Measurements from ENCODE around the gene LPAR2. TPM values are rescaled to one million over a fixed set of nuclear protein-coding genes. Genes with fewer than 3 reads are reported as not detected.

Gene LPAR2
- total and polyA plus RNA-seq, 2 donors (not counting 3 experiments of a cell fraction or from before 2014, with no cell fraction given) = 4.7 to 5.0 TPM

DNA sequence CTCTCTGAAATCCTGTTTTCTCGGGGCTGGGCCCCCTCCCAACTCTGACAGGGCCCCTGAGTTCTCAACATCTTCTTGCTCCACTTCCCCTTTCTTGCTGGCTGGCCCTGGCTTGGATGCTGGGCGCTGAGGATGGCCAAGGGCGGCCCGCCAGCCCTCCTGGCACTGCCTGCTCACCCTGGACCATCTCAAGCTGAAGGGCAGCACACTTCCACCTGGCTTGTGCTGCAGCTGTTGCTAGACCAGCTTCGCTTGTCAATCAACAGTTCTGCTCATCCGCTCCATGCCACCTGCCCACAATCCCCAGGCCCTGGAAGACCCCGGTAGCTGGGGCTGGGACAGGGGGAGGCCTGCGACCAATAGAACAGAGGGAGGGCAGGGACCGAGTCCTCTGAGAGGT is 22.3 kb upstream of the LPAR2 start:
- no peak overlapping the region for H3K4me2 ChIP-seq (ENCODE audit: insufficient read depth, low read length)
- H2AFZ ChIP-seq (ENCODE audit: low read depth, low read length) = no peak overlapping the region
- H3K79me2 ChIP-seq (ENCODE audit: control insufficient read depth, insufficient read depth, low read length) = no peaks in the 10 kb centered on the region
- ChIA-PET POLR2A (no interaction called here), CTCF (interaction anchor here (0.9 kb wide), 1 partner anchor 13 kb away, joined by 6 read pairs; the partner anchor contains the start of gene ATP13A1)
- no peak for FAIRE-seq
- no peaks in the 10 kb centered on the region for H3K9me1 ChIP-seq (replicated peaks; ENCODE audit: control insufficient read depth, extremely low read depth, insufficient read depth, low read length)
- peaks cover 2 to 75% of the 10 kb centered on the region in 2 experiments for H3K36me3 ChIP-seq (ENCODE audit: control insufficient read depth in 2 of 2, extremely low read depth in 1 of 2, insufficient read depth in 2 of 2, low read length in 2 of 2)
- no peak for DNase-seq (ENCODE audit: low read depth, low spot score)
- no peak overlapping the region for H3K27ac ChIP-seq (ENCODE audit: insufficient read depth, low read depth, low read length)
- no peaks in the 10 kb centered on the region for H3K27me3 ChIP-seq (ENCODE audit: control insufficient read depth in 2 of 2, insufficient read depth in 2 of 2, low read length in 2 of 2)
- H4K20me1 ChIP-seq (replicated peaks; ENCODE audit: control insufficient read depth, extremely low read depth, insufficient read depth, low read length) = no peaks in the 10 kb centered on the region
- H3K4me1 ChIP-seq (ENCODE audit: control insufficient read depth, extremely low read depth, insufficient read depth, low read length) = no peaks in the 10 kb centered on the region
- H3K9me3 ChIP-seq (replicated peaks; ENCODE audit: control insufficient read depth, insufficient read depth, low read length) = no peaks in the 10 kb centered on the region
- TF ChIP-seq, protein P1, sequence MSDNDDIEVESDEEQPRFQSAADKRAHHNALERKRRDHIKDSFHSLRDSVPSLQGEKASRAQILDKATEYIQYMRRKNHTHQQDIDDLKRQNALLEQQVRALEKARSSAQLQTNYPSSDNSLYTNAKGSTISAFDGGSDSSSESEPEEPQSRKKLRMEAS (IDR thresholded peaks at IDR 0.05; ENCODE audit: insufficient read depth, insufficient read length) = no peak
- no peak for TF ChIP-seq EZH2 (IDR thresholded peaks at IDR 0.05; ENCODE audit: borderline replicate concordance, low read depth, low read length, severe bottlenecking)
- no peak for TF ChIP-seq POLR2A (IDR thresholded peaks at IDR 0.05; ENCODE audit: low read depth, low read length)
- no peak for TF ChIP-seq FOS (IDR thresholded peaks at IDR 0.05; ENCODE audit: borderline replicate concordance, insufficient read depth, low read length)
- TF ChIP-seq POLR2AphosphoS5 (IDR thresholded peaks at IDR 0.05; ENCODE audit: insufficient read depth, low read depth, low read length) = no peak
- TF ChIP-seq MYC (IDR thresholded peaks at IDR 0.05; ENCODE audit: low read depth, low read length) = no peak
- no peak for TF ChIP-seq GATA2 (IDR thresholded peaks at IDR 0.05; ENCODE audit: insufficient read depth, insufficient read length, low read depth, low read length)
- no peak overlapping the region for H3K9ac ChIP-seq (replicated peaks; ENCODE audit: extremely low read depth, insufficient read depth, low read length)
- BruUV-seq (replicated peaks) = no TSS peak
- H3K4me3 ChIP-seq (replicated peaks in 1 of 3; ENCODE audit: insufficient read depth in 1 of 3, low read depth in 1 of 3, low read length in 3 of 3) = no peak overlapping the region
- dilution Hi-C loops (cut with MboI; ENCODE audit: extremely low pct_ligation_motif_present, low sequenced_read_pairs) = no loop called here
- intact Hi-C loops (cut with micrococcal nuclease) = no loop called here

GRCh38 chr19:19649580-19649995 is 21.6 kb upstream of the LPAR2 start:
- H3K36me3 ChIP-seq (ENCODE audit: control insufficient read depth in 2 of 2, extremely low read depth in 1 of 2, insufficient read depth in 2 of 2, low read length in 2 of 2) = peaks cover 2 to 69% of the 10 kb centered on the region in 2 experiments
- no peaks in the 10 kb centered on the region for H3K79me2 ChIP-seq (ENCODE audit: control insufficient read depth, insufficient read depth, low read length)
- DNase-seq (ENCODE audit: low read depth, low spot score) = no peak
- no peak overlapping the region for H3K9ac ChIP-seq (replicated peaks; ENCODE audit: extremely low read depth, insufficient read depth, low read length)
- no peak for FAIRE-seq
- no peaks in the 10 kb centered on the region for H3K4me1 ChIP-seq (ENCODE audit: control insufficient read depth, extremely low read depth, insufficient read depth, low read length)
- H3K9me3 ChIP-seq (replicated peaks; ENCODE audit: control insufficient read depth, insufficient read depth, low read length) = no peaks in the 10 kb centered on the region
- intact Hi-C loops (cut with micrococcal nuclease) = no loop called here
- CTCF ChIA-PET = interaction anchor here (2.1 kb wide), 1 partner anchor 117 kb away, joined by 5 read pairs; no protein-coding TSS in a partner anchor
- no peak overlapping the region for H2AFZ ChIP-seq (ENCODE audit: low read depth, low read length)
- no peaks in the 10 kb centered on the region for H4K20me1 ChIP-seq (replicated peaks; ENCODE audit: control insufficient read depth, extremely low read depth, insufficient read depth, low read length)
- no peaks in the 10 kb centered on the region for H3K27me3 ChIP-seq (ENCODE audit: control insufficient read depth in 2 of 2, insufficient read depth in 2 of 2, low read length in 2 of 2)
- no peak overlapping the region for H3K27ac ChIP-seq (ENCODE audit: insufficient read depth, low read depth, low read length)
- H3K9me1 ChIP-seq (replicated peaks; ENCODE audit: control insufficient read depth, extremely low read depth, insufficient read depth, low read length) = no peaks in the 10 kb centered on the region
- no peak overlapping the region for H3K4me3 ChIP-seq (replicated peaks in 1 of 3; ENCODE audit: insufficient read depth in 1 of 3, low read depth in 1 of 3, low read length in 3 of 3)
- dilution Hi-C loops (cut with MboI; ENCODE audit: extremely low pct_ligation_motif_present, low sequenced_read_pairs) = no loop called here
- BruUV-seq (replicated peaks) = no TSS peak
- POLR2A ChIA-PET = no interaction called here
- no peak overlapping the region for H3K4me2 ChIP-seq (ENCODE audit: insufficient read depth, low read length)
- TF ChIP-seq, protein P1 (IDR thresholded peaks at IDR 0.05; ENCODE audit: insufficient read depth, insufficient read length) = no peak
- TF ChIP-seq EZH2 (IDR thresholded peaks at IDR 0.05; ENCODE audit: borderline replicate concordance, low read depth, low read length, severe bottlenecking) (no peak), MYC (IDR thresholded peaks at IDR 0.05; ENCODE audit: low read depth, low read length) (no peak), GATA2 (IDR thresholded peaks at IDR 0.05; ENCODE audit: insufficient read depth, insufficient read length, low read depth, low read length) (no peak), POLR2A (IDR thresholded peaks at IDR 0.05; ENCODE audit: low read depth, low read length) (no peak), JUN (IDR thresholded peaks at IDR 0.05; ENCODE audit: borderline replicate concordance, insufficient read depth, insufficient read length, low read depth) (no peak), FOS (IDR thresholded peaks at IDR 0.05; ENCODE audit: borderline replicate concordance, insufficient read depth, low read length) (no peak), POLR2AphosphoS5 (IDR thresholded peaks at IDR 0.05; ENCODE audit: insufficient read depth, low read depth, low read length) (no peak)
- TF ChIP-seq, protein P2, sequence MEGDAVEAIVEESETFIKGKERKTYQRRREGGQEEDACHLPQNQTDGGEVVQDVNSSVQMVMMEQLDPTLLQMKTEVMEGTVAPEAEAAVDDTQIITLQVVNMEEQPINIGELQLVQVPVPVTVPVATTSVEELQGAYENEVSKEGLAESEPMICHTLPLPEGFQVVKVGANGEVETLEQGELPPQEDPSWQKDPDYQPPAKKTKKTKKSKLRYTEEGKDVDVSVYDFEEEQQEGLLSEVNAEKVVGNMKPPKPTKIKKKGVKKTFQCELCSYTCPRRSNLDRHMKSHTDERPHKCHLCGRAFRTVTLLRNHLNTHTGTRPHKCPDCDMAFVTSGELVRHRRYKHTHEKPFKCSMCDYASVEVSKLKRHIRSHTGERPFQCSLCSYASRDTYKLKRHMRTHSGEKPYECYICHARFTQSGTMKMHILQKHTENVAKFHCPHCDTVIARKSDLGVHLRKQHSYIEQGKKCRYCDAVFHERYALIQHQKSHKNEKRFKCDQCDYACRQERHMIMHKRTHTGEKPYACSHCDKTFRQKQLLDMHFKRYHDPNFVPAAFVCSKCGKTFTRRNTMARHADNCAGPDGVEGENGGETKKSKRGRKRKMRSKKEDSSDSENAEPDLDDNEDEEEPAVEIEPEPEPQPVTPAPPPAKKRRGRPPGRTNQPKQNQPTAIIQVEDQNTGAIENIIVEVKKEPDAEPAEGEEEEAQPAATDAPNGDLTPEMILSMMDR (IDR thresholded peaks at IDR 0.05; ENCODE audit: extremely low read depth in 1 of 2, insufficient read depth in 1 of 2, low read depth in 1 of 2, low read length in 2 of 2) = no peak

All from endothelial cell of umbilical vein (primary cell).